LNCaP clone FGC (cell line): ENCODE data around the gene SGSM1.

Experiments
- DNase-seq: peaks from one replicate; pipeline ENCODE4 v3.0.0-alpha.2; 2011; ENCODE audit warnings: low read depth
- H3K4me3 ChIP-seq: 2 replicates; pipeline ENCODE4 v1.5.1; 2011; ENCODE audit warnings: mild to moderate bottlenecking, low read depth, low read length, control low read depth
- TF ChIP-seq, protein P1 (sequence below): IDR thresholded peaks from 2 replicates; pipeline ENCODE4 v1.5.1; 2012; ENCODE audit warnings: mild to moderate bottlenecking; ENCODE audit not compliant: control insufficient read depth, insufficient read depth; ENCODE audit errors: extremely low read depth

Gene SGSM1

DNA sequence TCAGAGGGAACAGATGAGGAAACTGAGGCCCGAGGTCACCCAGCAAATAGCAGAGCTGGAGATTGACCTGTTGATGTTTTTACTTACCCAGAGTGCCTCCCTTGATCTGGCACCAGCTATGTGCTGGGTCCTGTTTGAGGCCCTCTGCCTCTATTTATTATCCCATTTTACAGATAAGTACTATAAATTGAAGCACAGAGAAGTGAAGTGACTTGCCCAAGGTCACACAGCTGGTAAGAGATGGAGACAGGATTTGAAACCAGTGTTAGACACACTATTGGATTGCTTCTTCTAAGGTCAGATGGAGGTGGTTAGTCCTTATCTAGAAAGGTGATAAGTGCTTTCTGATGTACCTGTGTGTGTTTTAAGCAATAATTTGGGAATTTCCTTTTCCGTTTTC, 13.5 kb downstream of the SGSM1 start:
- DNase-seq: no peak
- no peak overlapping the region for H3K4me3 ChIP-seq
- TF ChIP-seq, protein P1, sequence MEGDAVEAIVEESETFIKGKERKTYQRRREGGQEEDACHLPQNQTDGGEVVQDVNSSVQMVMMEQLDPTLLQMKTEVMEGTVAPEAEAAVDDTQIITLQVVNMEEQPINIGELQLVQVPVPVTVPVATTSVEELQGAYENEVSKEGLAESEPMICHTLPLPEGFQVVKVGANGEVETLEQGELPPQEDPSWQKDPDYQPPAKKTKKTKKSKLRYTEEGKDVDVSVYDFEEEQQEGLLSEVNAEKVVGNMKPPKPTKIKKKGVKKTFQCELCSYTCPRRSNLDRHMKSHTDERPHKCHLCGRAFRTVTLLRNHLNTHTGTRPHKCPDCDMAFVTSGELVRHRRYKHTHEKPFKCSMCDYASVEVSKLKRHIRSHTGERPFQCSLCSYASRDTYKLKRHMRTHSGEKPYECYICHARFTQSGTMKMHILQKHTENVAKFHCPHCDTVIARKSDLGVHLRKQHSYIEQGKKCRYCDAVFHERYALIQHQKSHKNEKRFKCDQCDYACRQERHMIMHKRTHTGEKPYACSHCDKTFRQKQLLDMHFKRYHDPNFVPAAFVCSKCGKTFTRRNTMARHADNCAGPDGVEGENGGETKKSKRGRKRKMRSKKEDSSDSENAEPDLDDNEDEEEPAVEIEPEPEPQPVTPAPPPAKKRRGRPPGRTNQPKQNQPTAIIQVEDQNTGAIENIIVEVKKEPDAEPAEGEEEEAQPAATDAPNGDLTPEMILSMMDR: no peak

- H3K4me3 ChIP-seq: no peak overlapping the region
- no peak for DNase-seq
- TF ChIP-seq, protein P1: no peak
These were observed 14.0 kb downstream of the SGSM1 start for GRCh38 chr22:24819911-24820461.

DNA sequence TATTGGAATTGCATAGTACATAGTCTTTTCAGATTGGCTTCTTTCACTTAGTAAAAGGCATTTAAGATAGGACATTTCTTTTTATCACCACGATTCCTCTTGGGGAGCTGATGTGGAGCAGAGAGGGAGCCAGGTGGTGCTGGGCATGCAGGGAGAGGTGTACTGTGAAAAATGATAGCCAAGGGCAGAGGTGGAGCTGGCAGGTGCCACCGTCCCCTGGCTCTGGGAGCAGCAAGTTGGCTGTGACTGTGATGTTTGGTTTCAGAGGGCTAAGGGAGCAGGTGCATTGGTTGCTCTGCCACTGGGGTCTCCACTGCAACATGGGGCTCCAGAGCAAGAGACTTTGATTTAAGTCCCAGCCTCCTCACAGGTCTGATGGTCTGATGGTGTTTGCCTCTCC, 16.5 kb downstream of the SGSM1 start:
- no peak for DNase-seq
- TF ChIP-seq, protein P1: no peak
- no peak overlapping the region for H3K4me3 ChIP-seq

DNA sequence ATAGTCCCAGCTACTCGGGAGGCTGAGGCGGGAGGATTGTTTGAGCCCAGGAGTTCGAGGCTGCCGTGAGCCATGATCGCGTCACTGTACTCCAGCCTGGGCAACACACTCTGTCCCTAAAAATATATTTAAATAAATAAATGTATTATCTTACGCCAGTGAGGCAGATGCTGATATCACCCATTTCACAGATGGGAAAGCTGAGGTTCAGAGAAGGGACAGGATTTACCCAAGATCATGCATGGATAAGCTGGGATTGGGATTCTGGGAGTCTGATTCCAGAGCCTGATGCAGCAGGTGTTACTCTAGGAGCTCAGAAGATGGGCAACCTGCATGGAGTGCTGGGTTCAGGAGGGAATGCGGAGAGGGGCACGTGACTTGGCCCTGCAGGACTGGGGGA, 17.8 kb downstream of the SGSM1 start:
- TF ChIP-seq, protein P1: no peak
- H3K4me3 ChIP-seq: no peak overlapping the region
- DNase-seq: no peak

GRCh38 chr22:24824250-24824649, 18.2 kb downstream of the SGSM1 start:
- TF ChIP-seq, protein P1: no peak
- H3K4me3 ChIP-seq: no peak overlapping the region
- DNase-seq: no peak

DNA sequence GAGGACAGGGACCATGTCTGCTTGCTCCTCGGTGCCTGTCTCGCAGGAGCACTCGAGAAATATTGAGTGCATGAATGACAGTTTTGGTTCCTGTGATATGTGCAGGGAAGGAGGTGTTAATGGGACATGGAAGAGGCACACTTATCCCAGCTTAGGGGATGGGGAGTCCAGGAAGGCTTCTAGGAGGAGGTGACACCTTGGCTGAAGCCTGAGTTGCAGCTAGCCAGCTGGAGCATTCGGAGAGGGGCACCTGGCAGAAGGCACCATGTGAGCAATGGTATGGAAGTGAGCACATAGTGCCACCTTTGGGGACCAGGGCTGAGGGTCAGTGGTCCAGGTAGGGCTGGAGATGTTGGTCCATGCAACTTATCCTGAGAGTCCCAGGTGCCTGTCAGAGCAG, 18.9 kb downstream of the SGSM1 start:
- no peak overlapping the region for H3K4me3 ChIP-seq
- no peak for DNase-seq
- TF ChIP-seq, protein P1: no peak

DNA sequence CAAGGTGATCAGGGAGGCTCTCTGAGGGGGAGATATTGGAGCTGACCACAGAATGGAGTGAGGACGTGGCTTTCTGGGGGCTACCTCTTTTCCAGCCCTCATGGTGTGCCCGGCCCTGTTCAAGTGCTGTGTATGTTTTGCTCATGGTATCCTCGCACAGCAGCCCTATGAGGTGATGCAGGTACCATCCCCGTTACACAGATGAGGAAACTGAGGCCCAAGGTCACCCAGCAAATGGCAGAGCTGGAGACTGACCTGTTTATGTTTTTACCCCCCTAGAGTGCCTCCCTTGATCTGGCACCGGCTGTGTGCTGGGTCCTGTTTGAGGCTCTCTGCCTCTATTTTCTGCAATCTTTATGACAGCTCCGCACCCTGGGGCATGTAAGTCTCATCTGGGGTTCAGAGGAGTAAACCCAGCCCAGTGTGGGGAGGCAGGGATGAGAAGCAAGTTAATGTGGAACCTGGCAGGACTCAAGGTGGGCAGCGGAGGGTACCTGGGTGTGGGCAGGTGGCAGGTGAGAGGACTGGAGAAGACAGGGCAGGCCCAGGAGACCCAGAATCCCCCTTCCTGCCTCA, 20.8 kb downstream of the SGSM1 start:
- DNase-seq: no peak
- no peak overlapping the region for H3K4me3 ChIP-seq
- TF ChIP-seq, protein P1: no peak
